HG03175 (cell line): ENCODE results near the gene IGFBP7.

ENCODE experiments used
- ATAC-seq: cut with Tn5 transposase; IDR thresholded peaks from one replicate; pipeline ENCODE4 v1.9.1; 2021; ENCODE audit warnings: mild to moderate bottlenecking, moderate library complexity; ENCODE audit not compliant: unreplicated experiment

The IGFBP7 gene

DNA sequence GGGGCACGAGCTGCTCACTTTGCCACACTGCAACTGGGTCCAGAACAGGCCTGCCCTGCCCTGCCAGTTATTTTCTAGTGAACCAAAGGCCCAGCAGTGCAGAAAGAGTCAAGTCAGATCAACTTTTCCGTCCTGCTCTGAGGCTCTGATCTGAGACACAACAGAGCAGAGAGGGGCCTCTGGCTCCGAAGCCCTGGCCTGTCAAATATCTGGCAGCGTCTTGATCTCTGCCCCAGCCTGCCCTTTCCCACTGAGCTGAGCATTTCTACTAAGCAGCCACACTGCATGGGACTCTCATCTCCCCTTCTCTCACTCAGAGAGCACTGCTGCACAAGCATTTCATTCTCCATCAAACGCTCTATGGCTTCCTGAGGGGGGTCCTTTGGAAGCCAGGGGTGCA, 11.8 kb downstream of the IGFBP7 start:
- no peak for ATAC-seq

GRCh38 chr4:57097711-57098110, 12.5 kb downstream of the IGFBP7 start:
- ATAC-seq, result no peak

- ATAC-seq, result no peak
Observed at GRCh38 chr4:57095956-57096355, 14.2 kb downstream of the IGFBP7 start.

GRCh38 chr4:57095245-57095644, 14.9 kb downstream of the IGFBP7 start:
- ATAC-seq, result no peak

- ATAC-seq, result no peak
Observed at GRCh38 chr4:57094832-57095223, 15.4 kb downstream of the IGFBP7 start.

DNA sequence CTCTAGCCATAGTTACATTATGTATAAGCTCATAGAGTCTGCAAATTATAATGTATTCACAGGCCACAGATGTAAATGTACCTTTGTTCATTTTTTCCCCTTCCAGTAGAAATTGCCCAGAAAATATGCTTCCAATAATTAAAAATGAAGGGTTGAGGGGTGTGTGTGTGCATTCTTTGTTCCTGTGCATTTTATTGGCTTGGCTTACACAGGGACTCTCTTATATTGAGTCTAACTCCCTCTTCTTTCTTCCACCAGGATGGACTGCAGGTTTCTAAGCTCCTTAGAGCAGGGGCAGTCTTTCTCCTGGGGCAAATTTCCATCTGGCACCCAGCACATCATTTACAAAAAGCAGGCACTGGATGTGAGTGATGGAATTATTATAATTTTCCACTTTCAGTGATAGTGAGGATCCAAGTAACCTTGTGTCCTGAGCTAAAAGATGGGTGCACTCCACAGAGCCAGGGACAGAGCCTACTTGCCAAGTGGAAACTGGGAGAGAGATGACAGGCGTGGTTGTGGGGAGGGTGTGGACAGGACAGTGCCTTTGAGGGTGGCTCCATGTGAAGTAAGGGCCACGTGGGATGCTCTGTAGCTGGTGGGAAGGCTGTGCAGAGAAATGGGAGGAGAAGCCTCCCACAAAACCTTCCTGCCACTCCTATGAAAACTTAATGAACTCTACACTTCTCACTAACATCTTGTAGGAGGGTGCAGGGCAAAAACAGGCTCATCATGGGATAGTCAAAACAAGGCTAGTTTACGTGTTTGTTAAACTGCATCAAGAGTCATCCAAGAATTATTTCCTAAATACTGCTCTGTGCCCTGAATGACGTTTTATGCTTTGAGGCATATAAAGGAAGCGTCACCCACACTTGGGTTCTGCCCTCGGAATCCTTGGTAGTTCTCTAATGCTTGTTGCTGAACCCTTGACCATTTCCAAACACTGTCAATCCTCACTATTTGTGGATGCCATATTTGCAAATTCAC, 16.0 kb downstream of the IGFBP7 start:
- ATAC-seq, result no peak

DNA sequence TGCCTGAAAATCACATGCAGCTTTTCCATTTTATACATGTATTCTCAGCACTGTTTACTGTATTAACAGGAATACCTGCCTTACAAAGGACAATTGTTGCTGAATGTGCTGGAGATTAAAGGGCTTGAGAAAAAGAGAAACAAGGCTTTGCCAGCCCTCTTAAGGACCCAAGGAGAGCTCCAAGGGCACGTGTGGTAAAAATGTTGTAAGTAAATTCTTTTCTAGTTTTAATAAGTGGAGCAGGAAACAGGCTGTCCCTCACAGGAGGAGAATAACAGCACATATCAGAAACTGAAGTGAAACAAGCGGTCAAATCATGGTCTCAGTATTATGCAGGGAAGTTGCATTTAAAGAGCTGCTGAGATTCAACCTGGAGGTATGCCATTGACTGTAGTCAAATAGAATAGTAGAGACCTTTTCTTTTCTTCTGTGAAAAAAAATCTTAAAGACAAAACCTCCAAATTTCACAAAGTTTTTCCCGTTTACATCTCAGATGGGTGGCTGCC, 18.5 kb downstream of the IGFBP7 start:
- ATAC-seq, result no peak

DNA sequence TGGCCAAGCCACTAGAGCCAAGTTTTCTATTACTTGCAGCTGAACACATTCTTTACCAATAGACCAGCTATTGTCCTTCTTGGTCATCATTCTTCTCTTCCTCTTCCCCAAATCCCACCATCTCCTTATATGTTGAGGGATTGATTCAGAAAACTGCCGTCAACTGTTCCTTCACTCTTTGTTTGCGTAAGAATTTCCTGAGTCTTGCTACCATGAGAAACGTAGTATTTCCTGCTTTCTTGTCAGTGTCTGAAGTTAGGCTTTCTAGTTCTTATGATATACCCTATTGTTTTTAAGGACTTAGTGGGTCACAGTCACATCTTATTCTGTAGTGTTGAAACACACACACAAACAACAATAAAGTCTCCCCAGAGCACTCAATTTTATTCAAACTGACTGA, 20.1 kb downstream of the IGFBP7 start:
- no peak for ATAC-seq

DNA sequence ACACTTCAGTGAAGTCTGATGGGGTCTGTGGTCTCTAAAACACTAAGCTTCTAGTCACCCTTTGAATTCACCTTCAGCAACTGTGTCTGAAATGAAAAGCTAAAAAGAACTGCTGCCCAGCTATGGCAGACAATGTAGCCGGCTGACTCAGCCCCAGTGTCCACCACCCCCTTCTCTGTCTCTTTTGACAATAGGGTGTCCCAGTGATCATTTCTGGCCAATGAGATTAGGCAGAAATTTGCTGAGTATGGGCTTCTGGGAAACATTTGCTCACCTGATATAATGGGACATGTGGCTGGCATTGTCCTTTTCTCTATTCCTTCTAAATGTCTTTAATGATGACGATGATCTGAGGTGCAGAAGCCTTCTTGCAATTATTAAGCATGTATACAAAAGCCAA, 20.6 kb downstream of the IGFBP7 start:
- ATAC-seq, result no peak

- no peak for ATAC-seq
Observed at GRCh38 chr4:57086031-57086723, 24.0 kb downstream of the IGFBP7 start.

DNA sequence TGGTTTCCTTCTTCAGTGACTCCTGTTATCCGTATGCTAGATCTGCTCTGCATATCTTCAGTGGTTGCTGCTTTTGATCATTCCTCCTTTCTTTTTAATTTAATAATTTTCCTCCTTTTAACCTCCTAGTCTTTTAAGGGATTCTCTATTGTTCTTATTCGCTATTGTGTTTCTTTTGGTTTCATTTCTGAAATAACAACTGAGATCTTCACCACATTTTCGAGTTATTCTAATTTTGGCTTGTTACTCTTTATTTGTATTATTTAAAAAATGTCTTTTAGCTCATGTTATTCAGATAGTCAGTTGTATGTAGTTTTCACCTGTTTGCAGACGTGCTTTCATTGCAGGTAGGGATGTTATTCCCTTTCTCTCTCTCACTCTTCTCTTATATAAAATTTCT, 24.9 kb downstream of the IGFBP7 start:
- ATAC-seq, result no peak

DNA sequence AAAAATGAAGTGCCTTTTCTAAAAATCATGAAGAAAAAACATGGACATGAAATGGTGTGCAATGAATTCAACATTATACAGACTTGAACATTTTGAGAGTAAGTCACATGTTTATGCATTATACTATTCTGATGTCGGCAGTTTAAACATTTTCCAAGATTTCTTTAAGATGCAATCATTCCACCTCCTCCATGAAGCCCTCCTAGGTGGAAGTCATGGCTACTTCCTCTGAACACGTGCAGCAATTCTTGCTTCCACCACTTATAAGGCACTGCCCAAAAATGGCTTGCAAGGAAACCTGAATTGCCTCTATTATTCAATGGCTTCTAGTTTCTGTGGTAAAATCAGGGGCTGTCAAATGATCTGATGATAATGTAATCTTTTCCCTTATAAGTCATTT, 25.8 kb downstream of the IGFBP7 start:
- ATAC-seq, result no peak

DNA sequence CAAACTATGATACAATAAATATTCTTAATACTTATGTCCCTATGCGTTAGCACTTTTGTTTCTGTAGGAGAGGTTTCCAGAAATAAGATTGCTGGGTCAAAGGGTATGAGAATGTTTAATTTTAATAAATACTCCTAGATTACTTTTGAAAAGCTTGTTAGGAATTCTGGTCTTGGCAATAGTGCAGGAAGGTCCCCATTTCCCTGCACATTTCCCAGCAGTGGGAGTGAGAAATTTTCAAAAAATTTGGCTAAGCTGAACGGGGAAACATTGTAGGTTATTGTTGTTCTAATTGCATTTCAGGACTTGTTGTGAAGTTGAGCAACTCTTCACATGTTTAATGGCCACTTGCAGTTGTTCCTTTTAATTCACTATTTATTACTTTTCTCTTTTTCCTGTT, 27.1 kb downstream of the IGFBP7 start:
- no peak for ATAC-seq

- ATAC-seq, result no peak
Observed at GRCh38 chr4:57081651-57082621, 28.2 kb downstream of the IGFBP7 start.

DNA sequence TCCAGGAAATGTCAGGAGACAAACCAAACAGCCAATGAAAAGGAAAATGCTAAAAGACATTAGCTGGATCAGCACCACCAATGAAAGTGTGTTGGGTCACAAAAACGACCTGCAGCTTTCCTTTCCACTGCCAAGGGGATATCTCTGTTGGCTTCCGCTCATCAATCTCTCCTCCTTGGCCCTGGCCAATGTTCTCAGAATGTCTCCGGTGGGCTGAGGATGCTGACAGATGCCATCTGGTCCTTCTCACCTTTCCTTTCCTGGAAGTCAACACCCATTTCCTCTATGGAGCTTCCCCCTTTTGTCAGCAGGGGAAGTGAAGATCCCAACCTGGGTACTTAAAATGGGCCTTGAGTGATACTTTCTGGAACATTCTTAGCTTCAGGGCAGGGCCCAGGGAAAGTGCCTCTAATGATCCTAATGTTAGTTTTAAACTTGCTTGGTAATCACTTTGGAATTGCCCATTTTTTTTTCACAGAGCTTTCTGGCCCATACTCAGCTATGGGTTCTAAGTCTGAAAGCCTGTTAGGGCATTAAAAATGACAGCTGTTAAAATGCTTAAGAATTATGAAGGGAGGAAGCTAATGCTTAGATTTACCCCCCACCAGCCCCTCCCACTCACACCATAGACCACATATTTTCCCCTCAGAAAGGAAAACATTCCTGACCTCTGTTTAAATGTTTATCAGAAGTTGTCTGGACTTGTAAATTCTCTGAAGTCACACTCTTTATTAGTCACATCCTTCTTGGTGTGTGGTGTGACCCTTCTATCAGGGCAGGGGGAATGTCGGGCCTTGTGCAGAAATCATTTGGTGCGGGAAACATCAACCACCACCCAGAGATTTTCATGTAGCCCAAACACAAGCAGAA, 29.2 kb downstream of the IGFBP7 start:
- ATAC-seq, result no peak

DNA sequence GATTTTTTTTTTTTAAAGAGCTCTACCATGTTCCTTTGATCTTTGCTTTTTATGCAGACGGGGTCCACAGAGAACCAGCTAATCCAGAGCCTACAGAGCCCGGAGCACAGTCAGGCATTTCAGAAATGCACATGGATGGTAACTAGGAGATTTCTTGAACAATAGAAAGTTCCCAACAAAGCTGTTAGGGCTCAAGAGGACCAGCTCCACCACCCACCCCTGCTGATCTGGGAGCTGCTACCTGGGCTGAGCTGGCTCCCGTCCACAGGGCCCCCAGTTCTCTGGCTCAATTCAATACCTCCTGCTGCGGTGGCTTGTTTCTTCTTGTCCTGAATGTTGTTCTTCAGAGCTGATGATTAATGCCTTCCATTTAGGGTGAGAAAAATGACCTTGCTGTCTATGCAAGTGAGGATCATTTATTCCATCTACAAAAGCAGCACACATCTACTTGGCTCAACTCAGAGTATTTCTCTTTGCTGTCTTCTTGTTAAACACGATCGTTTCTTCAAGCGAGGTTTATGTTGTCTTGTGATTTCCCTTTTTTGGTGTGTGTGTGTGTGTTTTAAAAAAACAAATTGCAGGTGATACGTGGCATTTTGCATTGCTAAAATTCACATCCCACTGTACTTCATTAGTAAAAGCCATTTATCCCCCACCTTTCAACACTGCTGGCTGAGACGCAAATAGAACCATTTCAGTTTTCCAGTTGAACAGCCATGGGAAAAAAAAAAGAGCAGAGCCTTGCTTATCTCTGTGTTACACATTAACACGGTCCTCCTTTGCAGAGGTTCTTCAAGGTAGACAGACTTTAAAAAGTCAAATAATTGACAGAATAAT, 31.3 kb downstream of the IGFBP7 start:
- ATAC-seq, result no peak

DNA sequence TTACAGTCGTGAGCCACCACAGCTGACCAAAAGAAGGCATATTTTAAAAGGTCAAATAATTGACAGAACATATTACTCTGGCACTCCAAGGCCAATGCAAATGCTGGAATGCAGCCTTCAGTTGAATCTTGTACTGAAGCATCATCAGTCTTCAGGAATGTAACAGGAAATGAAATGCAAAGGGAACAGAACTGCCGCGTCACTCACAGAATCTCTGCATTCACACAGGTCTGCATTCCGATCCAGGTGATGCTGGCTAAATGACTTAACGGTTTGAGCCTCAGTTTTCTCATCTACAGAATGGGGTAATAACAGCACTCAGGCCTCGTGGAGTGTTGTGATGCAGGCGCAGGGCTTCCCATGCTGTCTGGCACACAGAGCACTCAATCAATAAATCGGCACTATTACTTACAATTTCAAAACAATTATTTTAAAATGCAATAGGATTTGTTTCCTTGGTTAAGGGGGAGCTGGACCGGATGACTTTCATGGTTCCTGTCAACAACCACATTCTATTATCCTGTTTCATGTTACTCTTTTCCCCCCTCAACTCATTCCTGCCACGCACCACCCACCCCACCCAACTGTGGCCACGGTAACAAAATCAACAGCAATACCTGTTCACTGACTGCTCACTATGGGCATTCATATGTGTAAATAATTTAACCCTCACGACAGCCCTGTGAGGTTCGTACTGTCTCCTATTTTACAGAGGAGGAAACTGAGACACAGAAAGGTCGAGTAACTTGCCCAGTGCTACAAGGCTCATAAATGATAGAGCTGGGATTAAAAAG, 32.4 kb downstream of the IGFBP7 start:
- ATAC-seq, result no peak

- no peak for ATAC-seq
Observed at GRCh38 chr4:57076646-57077045, 33.5 kb downstream of the IGFBP7 start.
